Left ventricle myocardium inferior (tissue), 1 donor: ENCODE data around the gene PROM2. TPM values are rescaled to one million over a fixed set of nuclear protein-coding genes. Genes with fewer than 3 reads are reported as not detected.

ENCODE experiments used
- DNase-seq: peaks from one replicate; pipeline ENCODE4 v3.0.0-alpha.2; 2020
- H3K27ac ChIP-seq: fragments of 200-600 bp; replicated peaks from 2 replicates; pipeline ENCODE4 v1.8.0; 2021
- H3K27me3 ChIP-seq: fragments of 200-600 bp; 2 replicates; pipeline ENCODE4 v1.8.0; 2021; ENCODE audit warnings: low read depth
- H3K36me3 ChIP-seq: fragments of 200-600 bp; 2 replicates; pipeline ENCODE4 v1.8.0; 2021
- H3K4me1 ChIP-seq: fragments of 200-600 bp; 2 replicates; pipeline ENCODE4 v1.8.0; 2021
- H3K4me3 ChIP-seq: fragments of 200-600 bp; 2 replicates; pipeline ENCODE4 v1.8.0; 2021; ENCODE audit warnings: mild to moderate bottlenecking, moderate library complexity
- H3K9me3 ChIP-seq: fragments of 200-600 bp; replicated peaks from 2 replicates; pipeline ENCODE4 v1.8.0; 2021
- CTCF ChIP-seq: fragments of 200-600 bp; IDR thresholded peaks from 2 replicates; pipeline ENCODE4 v1.8.0; 2021; ENCODE audit warnings: antibody characterized with exemption, mild to moderate bottlenecking, borderline replicate concordance
- intact Hi-C: fragments of 100-400 bp; cut with micrococcal nuclease; formaldehyde crosslinking; loops from one replicate; pipeline ENCODE4 v1.11.0; 2022
- total RNA-seq: library from RNA; stranded (reverse); fragmentation: NEBNext Ultra II Directional; extraction: Animal tissue kit (Norgen Biotek cat#: 25700); gene quantifications from one replicate; pipeline ENCODE4 v1.2.1, GENCODE V29; 2021
- donor health status: DM: no; HTN: yes; CAD: no; lungs with severe emphysema.

The PROM2 gene
- total RNA-seq, 1 donor from 2014 or later: 1.4 TPM

GRCh38 chr2:95330794-95331338 is 56.6 kb downstream of the PROM2 start:
- H3K9me3 ChIP-seq: no peaks in the 10 kb centered on the region
- H3K4me1 ChIP-seq: peaks cover 6% of the 10 kb centered on the region
- no peak for DNase-seq
- no peaks in the 10 kb centered on the region for H3K36me3 ChIP-seq
- no peak for TF ChIP-seq CTCF
- intact Hi-C loops: no loop called here
- H3K4me3 ChIP-seq: no peak overlapping the region
- no peaks in the 10 kb centered on the region for H3K27me3 ChIP-seq
- H3K27ac ChIP-seq: no peak overlapping the region

- H3K4me1 ChIP-seq: peaks cover 6% of the 10 kb centered on the region
- no peak overlapping the region for H3K4me3 ChIP-seq
- intact Hi-C loops: no loop called here
- H3K27ac ChIP-seq: no peak overlapping the region
- no peaks in the 10 kb centered on the region for H3K27me3 ChIP-seq
- H3K9me3 ChIP-seq: no peaks in the 10 kb centered on the region
- no peak for TF ChIP-seq CTCF
- H3K36me3 ChIP-seq: no peaks in the 10 kb centered on the region
- peak; percentile 2 for DNase-seq
These were observed 57.4 kb downstream of the PROM2 start for GRCh38 chr2:95331606-95332005.

GRCh38 chr2:95332036-95332435 is 57.8 kb downstream of the PROM2 start:
- Histone ChIP-seq H3K36me3 (no peaks in the 10 kb centered on the region), H3K4me3 (no peak overlapping the region), H3K4me1 (peaks cover 6% of the 10 kb centered on the region), H3K27ac (no peak overlapping the region), H3K9me3 (no peaks in the 10 kb centered on the region), H3K27me3 (no peaks in the 10 kb centered on the region)
- intact Hi-C loops: no loop called here
- DNase-seq: peak; percentile 6
- TF ChIP-seq CTCF: no peak

GRCh38 chr2:95333056-95333455 is 58.8 kb downstream of the PROM2 start:
- Histone ChIP-seq H3K4me3 (no peak overlapping the region), H3K36me3 (no peaks in the 10 kb centered on the region), H3K27ac (no peak overlapping the region), H3K9me3 (no peaks in the 10 kb centered on the region), H3K27me3 (peaks cover 5% of the 10 kb centered on the region), H3K4me1 (peaks cover 6% of the 10 kb centered on the region)
- no peak for TF ChIP-seq CTCF
- DNase-seq: no peak
- intact Hi-C loops: no loop called here

GRCh38 chr2:95333888-95334338 is 59.7 kb downstream of the PROM2 start:
- Histone ChIP-seq H3K36me3 (no peaks in the 10 kb centered on the region), H3K27ac (no peak overlapping the region), H3K4me1 (peaks cover 6% of the 10 kb centered on the region), H3K27me3 (peaks cover 13% of the 10 kb centered on the region), H3K9me3 (no peaks in the 10 kb centered on the region), H3K4me3 (no peak overlapping the region)
- peak; percentile 10 for DNase-seq
- no peak for TF ChIP-seq CTCF
- intact Hi-C loops: no loop called here
